GM12873 (cell line): ENCODE data around the gene CHRNB4.

Experiments
- CTCF ChIP-seq: IDR thresholded peaks from 2 replicates; pipeline ENCODE4 v1.5.1; 2012; ENCODE audit warnings: low read depth, mild to moderate bottlenecking, moderate library complexity, low read length, control low read depth; ENCODE audit not compliant: insufficient read depth; ENCODE audit errors: missing control alignments

Gene CHRNB4, protein sequence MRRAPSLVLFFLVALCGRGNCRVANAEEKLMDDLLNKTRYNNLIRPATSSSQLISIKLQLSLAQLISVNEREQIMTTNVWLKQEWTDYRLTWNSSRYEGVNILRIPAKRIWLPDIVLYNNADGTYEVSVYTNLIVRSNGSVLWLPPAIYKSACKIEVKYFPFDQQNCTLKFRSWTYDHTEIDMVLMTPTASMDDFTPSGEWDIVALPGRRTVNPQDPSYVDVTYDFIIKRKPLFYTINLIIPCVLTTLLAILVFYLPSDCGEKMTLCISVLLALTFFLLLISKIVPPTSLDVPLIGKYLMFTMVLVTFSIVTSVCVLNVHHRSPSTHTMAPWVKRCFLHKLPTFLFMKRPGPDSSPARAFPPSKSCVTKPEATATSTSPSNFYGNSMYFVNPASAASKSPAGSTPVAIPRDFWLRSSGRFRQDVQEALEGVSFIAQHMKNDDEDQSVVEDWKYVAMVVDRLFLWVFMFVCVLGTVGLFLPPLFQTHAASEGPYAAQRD

GRCh38 chr15:78641102-78641748 lies at the start of gene CHRNB4:
Gene CHRNB4 (minus strand): TSS chr15:78641210. CDS start chr15:78641133, 77 bp downstream.
- no peak for TF ChIP-seq CTCF

DNA sequence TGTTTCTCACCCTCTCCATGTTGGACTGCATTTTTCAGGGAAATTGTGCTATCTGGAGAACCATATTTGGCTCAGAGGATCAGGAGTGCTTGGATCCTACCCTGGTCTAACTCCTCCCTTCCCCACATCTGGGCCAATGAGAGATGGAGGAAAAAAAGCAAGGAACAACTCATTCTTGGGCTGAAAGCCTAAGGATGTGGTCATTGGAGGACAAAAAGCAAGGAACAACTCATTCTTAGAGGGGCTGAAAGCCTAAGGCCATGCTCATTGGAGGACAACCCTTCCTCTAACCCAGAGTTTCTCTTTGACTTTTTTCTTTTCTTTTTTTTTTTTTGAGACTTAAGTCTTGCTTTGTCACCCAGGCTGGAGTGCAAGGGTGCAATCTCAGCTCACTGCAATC lies 48.6 kb upstream of the CHRNB4 start:
- TF ChIP-seq CTCF: no peak

- no peak for TF ChIP-seq CTCF
Measured at GRCh38 chr15:78685925-78686324, 44.9 kb upstream of the CHRNB4 start.

DNA sequence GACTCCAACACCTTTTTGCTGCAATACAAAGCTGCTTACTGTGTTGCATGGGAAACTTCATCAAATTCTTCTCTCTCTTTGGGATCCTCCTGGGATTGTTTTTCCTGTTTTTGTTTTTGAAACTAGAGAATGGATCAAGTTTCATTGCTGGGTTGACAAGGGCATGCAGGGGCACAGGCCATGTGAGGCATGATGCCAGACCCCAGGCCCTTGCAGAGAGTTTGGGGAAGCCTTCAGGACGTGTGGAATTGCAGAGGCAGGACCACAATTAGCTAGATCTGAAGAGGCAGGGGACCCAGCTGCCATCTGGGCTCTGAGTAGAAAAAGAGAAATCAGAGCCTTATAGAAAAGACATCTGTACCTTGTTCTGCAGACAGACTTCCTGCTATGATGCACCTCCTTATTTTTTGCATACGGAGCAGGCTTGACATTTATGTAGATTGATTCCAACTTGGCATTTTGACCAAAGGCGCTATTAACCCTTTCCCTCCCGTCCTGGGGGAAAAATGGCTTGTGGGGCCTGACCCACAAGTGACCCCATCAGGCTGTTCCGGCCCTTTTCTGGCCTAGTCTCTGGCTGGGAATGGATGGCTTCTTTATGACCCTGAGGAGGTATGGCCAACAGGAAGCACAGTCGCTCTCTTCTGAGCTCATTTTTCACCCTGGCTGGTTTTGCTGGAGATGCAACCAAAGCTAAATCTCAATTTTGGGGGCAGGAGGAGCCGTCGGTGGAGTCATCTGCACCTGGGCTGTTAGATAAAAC lies 44.3 kb upstream of the CHRNB4 start:
- TF ChIP-seq CTCF: no peak

DNA sequence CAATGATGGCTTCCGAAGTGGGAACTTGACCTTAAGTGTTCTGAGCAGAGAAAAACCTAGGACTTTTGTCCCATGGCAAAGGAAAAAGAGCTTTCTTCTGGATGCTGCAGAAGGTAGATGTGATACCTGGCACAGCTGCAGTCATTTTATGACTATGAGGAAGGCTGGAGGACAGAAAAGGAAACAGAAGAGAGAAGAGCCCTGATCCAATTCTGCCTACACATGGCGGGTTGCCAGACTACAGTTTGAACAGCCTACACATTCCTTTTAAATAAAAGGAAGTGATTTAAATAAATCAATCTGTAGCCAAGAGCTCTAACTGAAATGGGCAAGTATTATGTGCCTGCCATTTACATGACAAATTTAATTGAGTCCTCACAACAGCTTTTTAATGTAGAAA lies 43.6 kb upstream of the CHRNB4 start:
- no peak for TF ChIP-seq CTCF

- no peak for TF ChIP-seq CTCF
Measured at GRCh38 chr15:78682693-78683410, 41.8 kb upstream of the CHRNB4 start.
